ENCODE data around the gene TCAP.
"Not testable (repeated sequence)": the region's sequence is repeated elsewhere in the genome, so short reads cannot be mapped to it uniquely, and the experiment has no call there.

The TCAP gene

GRCh38 chr17:39706383-39706782, 41.2 kb downstream of the TCAP start:
- no peak for DNase-seq (ENCODE audit: low spot score)

GRCh38 chr17:39706921-39707337, 41.8 kb downstream of the TCAP start:
- DNase-seq (ENCODE audit: low spot score): no peak

- no peak for DNase-seq (ENCODE audit: low spot score)
These were observed 44.3 kb downstream of the TCAP start for GRCh38 chr17:39709319-39709997.

GRCh38 chr17:39709998-39710964, 45.1 kb downstream of the TCAP start:
- DNase-seq (ENCODE audit: low spot score): no peak

GRCh38 chr17:39711071-39711470, 45.9 kb downstream of the TCAP start:
- not testable (repeated sequence) for DNase-seq (ENCODE audit: low spot score)

GRCh38 chr17:39711851-39712250, 46.7 kb downstream of the TCAP start:
- no peak for DNase-seq (ENCODE audit: low spot score)

- no peak for DNase-seq (ENCODE audit: low spot score)
These were observed 49.1 kb downstream of the TCAP start for GRCh38 chr17:39714234-39714633.

- no peak for DNase-seq (ENCODE audit: low spot score)
These were observed 50.4 kb downstream of the TCAP start for GRCh38 chr17:39715375-39716072.
